ENCODE results near the gene ZFP69. TPM values are rescaled to one million over a fixed set of nuclear protein-coding genes. Genes with fewer than 3 reads are reported as not detected.
"Not testable (repeated sequence)": the region's sequence is repeated elsewhere in the genome, so short reads cannot be mapped to it uniquely, and the experiment has no call there.

The ZFP69 gene
- polyA plus RNA-seq, 3 donors, result 6.5 to 8.1 (median 7.9) TPM

DNA sequence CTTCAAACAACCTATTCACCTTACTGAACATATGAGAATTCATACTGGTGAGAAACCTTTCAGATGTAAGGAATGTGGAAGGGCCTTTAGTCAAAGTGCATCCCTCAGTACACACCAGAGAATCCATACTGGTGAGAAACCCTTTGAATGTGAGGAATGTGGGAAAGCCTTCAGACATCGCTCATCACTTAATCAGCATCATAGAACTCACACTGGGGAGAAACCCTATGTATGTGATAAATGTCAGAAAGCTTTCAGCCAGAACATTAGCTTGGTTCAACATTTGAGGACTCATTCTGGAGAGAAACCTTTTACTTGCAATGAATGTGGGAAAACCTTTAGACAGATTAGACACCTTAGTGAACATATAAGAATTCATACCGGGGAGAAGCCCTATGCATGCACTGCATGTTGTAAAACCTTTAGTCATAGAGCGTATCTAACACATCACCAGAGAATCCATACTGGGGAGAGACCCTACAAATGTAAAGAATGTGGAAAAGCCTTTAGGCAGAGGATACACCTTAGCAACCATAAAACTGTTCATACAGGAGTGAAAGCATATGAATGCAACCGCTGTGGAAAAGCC is 18.3 kb downstream of the ZFP69 start:
- no peak for DNase-seq (ENCODE audit: extremely low read depth in 1 of 11, low read depth in 9 of 11, low spot score in 4 of 11)

GRCh38 chr1:40502651-40503050 is 25.6 kb downstream of the ZFP69 start:
- DNase-seq (ENCODE audit: extremely low read depth in 1 of 11, low read depth in 9 of 11, low spot score in 4 of 11), result not testable (repeated sequence)

DNA sequence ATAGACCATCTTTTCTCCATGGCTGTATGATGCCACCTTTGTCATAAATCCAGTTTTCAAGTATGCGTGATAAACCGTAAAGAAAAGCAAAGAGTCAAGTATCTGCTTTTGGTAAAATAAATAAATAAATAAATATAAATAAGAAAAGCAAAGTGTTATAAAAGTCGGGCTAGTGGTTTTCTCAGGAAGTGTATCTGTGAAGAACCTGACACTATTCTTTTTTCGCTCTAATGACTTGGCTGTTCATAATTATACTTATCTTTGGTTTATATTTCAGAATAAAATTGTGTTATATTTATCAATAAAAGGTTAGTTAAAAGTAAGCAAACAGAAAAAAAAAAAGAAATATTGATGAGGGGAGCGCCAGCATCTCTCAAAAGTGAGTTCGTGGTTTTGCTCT is 30.9 kb downstream of the ZFP69 start:
- no peak for DNase-seq (ENCODE audit: extremely low read depth in 1 of 11, low read depth in 9 of 11, low spot score in 4 of 11)

DNA sequence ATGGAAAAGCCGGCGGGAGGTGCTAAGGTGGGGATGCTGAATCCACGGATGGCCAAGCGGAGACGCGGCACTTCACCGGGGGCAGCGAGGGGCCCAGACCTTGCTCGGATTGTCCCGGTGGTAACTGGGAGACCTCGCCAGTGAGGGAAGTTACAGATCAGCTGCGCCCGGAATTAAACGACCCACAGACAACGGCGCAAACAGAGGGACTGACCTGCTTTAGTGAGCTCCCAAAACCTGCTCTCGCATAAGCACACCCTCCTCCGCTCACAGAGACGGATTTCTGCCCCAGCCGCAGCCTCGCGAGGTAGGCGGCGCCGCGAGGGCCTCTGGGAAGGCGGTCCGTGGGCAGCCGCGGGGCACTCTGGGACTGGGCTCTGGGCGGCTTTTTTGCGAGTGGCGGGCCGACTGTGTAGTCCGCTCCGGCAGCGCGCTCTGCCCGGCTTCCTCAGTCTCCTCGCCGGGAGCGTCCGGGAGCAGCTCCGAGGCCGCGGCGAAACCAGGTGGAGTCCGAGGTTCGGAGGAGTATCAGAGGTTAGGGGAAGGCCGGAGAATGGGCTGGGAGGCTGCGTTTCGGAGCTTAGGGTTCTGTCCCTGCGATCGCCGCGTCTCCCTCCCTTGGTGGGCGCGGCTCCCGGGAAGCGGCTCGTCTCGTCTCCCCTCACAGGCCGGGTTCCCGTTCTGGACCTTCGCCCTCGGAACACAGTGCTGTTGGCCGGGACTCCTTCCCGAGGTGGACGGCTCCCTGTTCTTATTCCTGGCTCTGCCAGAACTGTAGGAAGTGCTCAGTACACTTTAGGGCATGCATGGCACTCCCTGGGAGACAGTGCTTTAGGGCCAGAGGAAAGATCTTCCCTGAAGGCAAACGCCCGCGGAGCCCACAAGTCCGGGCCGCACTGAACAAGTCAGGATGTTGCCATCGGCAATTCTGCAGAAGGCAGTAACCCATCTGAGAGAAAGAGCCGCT is 31.6 kb downstream of the ZFP69 start, which contains the start of gene EXO5:
Gene EXO5 (plus strand): TSS at position 393 of the 967 bp plus-strand sequence. CDS start 5,778 bp downstream, outside the sequence.
- peak in 10 of 11 donors; percentile 24 to 70 (median 57) for DNase-seq (ENCODE audit: extremely low read depth in 1 of 11, low read depth in 9 of 11, low spot score in 4 of 11)

DNA sequence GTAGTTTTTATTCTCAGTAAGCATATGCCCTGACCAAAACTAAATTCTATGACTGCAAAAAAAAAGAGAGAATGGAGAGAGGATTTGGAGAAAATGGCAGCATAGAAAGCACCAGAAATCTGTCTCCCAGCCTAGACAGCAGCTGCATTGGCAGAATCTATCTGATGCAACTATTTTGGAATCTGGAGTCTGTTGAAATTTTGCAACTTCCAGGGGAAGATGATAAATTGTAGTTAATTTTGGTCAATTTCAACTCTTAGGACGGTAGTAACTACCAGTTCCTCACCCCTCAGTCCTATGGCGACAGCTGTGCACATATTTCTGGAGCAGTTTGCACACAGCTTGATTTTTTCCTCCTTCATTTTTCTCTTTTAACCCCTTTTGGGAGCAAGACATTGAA is 42.4 kb downstream of the ZFP69 start:
- DNase-seq (ENCODE audit: extremely low read depth in 1 of 11, low read depth in 9 of 11, low spot score in 4 of 11), result no peak

DNA sequence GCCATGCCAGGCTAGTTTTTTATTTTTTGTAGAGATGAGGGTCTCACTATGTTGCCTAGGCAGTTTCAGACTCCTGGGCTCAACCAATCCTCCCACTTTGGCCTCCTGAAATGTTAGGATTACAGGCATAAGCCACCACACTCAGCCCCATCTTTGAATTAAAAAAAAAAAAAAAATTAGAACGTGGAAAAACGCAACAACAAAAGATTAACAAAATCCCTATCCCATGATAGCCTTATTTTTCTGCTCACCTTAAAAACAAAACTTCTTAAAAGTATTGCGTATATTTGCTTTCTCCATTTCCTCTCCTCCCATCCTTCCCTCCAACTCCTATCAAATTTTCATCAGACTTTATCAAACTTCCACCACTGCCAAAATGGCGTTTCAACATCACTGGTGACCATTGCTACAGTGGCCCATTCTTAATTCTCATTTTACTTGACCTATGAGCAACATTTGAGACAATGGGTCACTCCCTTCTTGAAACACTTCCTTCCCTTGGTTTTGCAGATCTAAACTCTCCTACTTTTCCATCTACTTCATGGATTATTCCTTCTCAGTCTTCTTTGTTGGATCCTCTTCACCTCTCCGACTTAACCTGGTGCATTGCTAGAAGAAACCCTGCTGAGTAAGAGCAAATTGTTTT is 53.8 kb downstream of the ZFP69 start:
- peak in 3 of 11 donors; percentile 11 to 58 (median 20) for DNase-seq (ENCODE audit: extremely low read depth in 1 of 11, low read depth in 9 of 11, low spot score in 4 of 11)

DNA sequence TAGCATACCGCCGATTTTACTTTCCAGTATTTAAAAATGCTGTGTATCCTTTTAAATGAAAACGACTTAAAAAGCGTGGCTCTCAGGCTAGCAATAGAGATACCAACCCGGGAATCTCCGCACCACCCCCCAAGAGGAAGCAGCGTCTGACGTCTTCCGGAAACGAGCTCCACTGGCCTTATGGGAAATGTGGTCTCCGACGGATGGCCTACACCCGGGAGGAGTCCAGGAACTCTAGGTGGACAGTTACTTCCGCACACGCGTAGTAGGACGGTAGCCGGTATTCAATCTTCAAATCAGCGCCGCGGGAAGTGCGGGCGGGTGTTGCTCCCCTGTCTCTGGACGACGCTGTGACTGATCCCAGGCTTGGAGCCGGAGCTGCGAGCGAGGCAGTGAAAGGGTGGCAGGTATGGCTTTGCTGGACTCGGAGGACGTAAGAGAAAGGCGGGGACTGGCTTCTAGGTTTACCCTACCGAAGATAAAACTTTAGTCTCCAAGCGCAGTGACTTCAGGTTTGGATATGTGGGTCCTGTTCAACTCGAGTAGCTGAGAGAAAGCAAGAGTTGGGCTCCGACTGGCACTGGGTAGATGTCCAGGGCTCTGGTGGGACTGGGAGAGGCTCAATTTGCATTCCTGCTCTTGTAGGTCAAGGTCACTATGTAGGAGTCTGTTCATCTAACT is 54.4 kb downstream of the ZFP69 start, which contains the start of gene ZNF684:
Gene ZNF684 (plus strand): TSS at position 257 of the 681 bp plus-strand sequence. CDS start 1,530 bp downstream, outside the sequence.
- DNase-seq (ENCODE audit: extremely low read depth in 1 of 11, low read depth in 9 of 11, low spot score in 4 of 11), result peak; percentile 73 to 93 (median 87)

DNA sequence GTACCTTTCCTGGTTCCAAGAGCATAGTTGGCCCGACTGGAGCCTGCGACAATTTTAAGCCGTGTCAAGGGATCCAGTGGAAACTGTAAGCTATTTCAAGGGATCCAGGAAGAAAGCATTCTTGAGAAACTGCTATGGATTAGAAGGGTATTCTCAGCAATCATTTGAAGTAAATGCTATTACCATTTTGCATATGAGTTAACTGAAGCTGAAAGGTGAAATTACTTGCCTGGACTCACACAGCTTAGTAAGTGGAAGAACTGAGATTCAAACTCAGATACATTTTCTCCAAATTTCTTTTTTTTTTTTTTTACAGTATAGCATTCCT is 54.9 kb downstream of the ZFP69 start:
- DNase-seq (ENCODE audit: extremely low read depth in 1 of 11, low read depth in 9 of 11, low spot score in 4 of 11), result no peak

- peak in 5 of 11 donors; percentile 16 to 33 (median 20) for DNase-seq (ENCODE audit: extremely low read depth in 1 of 11, low read depth in 9 of 11, low spot score in 4 of 11)
Observed at GRCh38 chr1:40532844-40533424, 55.8 kb downstream of the ZFP69 start.

DNA sequence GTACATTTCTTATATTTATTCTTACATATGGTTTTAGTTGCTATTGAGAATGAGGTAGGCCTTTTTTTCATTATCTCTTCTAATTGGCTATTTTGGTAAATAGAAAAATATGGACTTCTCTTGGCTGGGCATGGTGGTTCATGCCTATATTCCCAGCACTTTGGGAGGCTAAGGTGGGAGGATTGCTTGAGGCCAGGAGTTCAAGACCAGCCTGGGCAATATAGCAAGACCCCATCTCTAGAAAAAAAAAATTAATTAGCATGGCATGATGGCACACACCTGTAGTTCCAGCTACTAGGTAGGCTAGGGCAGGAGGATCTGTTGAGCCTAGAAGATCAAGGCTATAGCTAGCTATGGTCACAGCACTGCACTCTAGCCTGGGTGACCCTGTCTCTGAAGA is 57.5 kb downstream of the ZFP69 start:
- DNase-seq (ENCODE audit: extremely low read depth in 1 of 11, low read depth in 9 of 11, low spot score in 4 of 11), result no peak

DNA sequence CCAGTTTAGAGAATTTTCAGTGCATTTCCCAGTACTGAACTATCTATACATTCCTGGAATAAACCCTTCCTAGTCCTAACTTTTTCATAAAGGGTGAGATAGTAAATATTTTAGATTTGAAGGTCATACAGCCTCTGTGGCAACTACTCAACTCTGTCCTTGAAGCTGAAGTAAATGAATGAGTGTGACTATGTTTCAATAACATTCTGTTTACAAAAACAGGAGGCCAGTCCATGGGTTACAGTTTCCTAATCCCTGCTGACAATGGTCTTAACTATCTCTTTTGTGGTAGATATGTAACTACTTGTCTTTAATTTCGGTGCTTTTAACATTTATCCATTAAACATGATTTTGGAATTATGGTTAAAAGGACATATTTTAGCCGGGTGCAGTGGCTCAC is 58.6 kb downstream of the ZFP69 start:
- DNase-seq (ENCODE audit: extremely low read depth in 1 of 11, low read depth in 9 of 11, low spot score in 4 of 11), result no peak

DNA sequence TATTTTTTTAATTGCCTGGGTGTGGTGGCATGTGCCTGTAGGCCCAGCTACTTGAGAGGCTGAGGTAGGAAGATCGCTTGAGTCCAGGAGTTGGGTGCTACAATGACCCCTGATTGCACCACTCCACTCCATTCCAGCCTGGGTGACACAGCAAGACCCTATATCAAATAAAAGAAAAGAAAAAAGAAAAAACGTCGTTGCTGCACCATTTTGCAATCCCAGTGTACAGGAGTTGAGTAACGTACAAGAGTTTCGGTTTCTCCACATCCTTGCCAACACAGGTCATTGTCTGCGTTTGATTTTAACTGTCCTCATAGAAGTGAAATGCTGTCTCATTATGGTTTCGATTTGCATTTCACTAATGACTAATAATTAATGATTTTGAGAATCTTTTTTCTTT is 62.2 kb downstream of the ZFP69 start:
- DNase-seq (ENCODE audit: extremely low read depth in 1 of 11, low read depth in 9 of 11, low spot score in 4 of 11), result no peak

Other genes with a start within 250 kb of the ZFP69 start
- gene TMCO2, start 229.4 kb upstream of the ZFP69 start, polyA plus RNA-seq (ENCODE audit: insufficient read length in 3 of 3), result not detected
- gene ZMPSTE24, start 219.1 kb upstream of the ZFP69 start, polyA plus RNA-seq (ENCODE audit: insufficient read length in 3 of 3), result 10 to 100 TPM; 50.1 to 60.4 (median 60.3) TPM
- 10 to 100 TPM; 18.5 to 29.4 (median 28.5) TPM for gene COL9A2, start 160.0 kb upstream of the ZFP69 start, polyA plus RNA-seq (ENCODE audit: insufficient read length in 3 of 3)
- 10 to 100 TPM; 20.3 to 25.2 (median 25.2) TPM for gene SMAP2, start 103.6 kb upstream of the ZFP69 start, polyA plus RNA-seq (ENCODE audit: insufficient read length in 3 of 3)
- gene ZFP69B, start 26.8 kb upstream of the ZFP69 start, polyA plus RNA-seq (ENCODE audit: insufficient read length in 3 of 3), result 1 to 10 TPM; 4.9 to 6.3 (median 5.9) TPM
- 10 to 100 TPM; 11.6 to 14.2 (median 12.0) TPM for gene EXO5, start 31.5 kb downstream of the ZFP69 start, polyA plus RNA-seq (ENCODE audit: insufficient read length in 3 of 3)
- gene ZNF684, start 54.3 kb downstream of the ZFP69 start, polyA plus RNA-seq (ENCODE audit: insufficient read length in 3 of 3), result 10 to 100 TPM in 2 of 3 donors, 1 to 10 TPM in 1; 8.4 to 14.5 (median 13.8) TPM
- 1 to 10 TPM; 1.6 to 2.2 (median 1.8) TPM for gene RIMS3, start 188.4 kb downstream of the ZFP69 start, polyA plus RNA-seq (ENCODE audit: insufficient read length in 3 of 3)
- 100 to 1,000 TPM in 2 of 3 donors, 10 to 100 TPM in 1; 95.9 to 111 (median 101) TPM for gene NFYC, start 214.4 kb downstream of the ZFP69 start, polyA plus RNA-seq (ENCODE audit: insufficient read length in 3 of 3)

Measured in renal cortex interstitium (tissue), 11 donors.